ENCODE measurements around the gene ZNF883.
A peak's percentile ranks its signal among the peaks of the same experiment; 100 is the strongest.
"Not testable (repeated sequence)": the region's sequence is repeated elsewhere in the genome, so short reads cannot be mapped to it uniquely, and the experiment has no call there.

Gene ZNF883

GRCh38 chr9:113011911-113012381 lies at the start of gene ZNF883:
Gene ZNF883, minus strand, starts transcription at chr9:113012192.
- Histone ChIP-seq H3K27me3 (ENCODE audit: control insufficient read depth, insufficient read depth, low read length) (no peaks in the 10 kb centered on the region), H3K4me3 (ENCODE audit: low read length) (no peak within 1 kb of the TSS), H3K4me1 (ENCODE audit: control insufficient read depth, insufficient read depth, low read length) (no peaks in the 10 kb centered on the region), H3K36me3 (ENCODE audit: control insufficient read depth, insufficient read depth, low read length) (no peaks in the 10 kb centered on the region), H3K9ac (ENCODE audit: low read length) (no peak within 1 kb of the TSS), H3K9me3 (ENCODE audit: control insufficient read depth, low read length) (no peaks in the 10 kb centered on the region)

DNA sequence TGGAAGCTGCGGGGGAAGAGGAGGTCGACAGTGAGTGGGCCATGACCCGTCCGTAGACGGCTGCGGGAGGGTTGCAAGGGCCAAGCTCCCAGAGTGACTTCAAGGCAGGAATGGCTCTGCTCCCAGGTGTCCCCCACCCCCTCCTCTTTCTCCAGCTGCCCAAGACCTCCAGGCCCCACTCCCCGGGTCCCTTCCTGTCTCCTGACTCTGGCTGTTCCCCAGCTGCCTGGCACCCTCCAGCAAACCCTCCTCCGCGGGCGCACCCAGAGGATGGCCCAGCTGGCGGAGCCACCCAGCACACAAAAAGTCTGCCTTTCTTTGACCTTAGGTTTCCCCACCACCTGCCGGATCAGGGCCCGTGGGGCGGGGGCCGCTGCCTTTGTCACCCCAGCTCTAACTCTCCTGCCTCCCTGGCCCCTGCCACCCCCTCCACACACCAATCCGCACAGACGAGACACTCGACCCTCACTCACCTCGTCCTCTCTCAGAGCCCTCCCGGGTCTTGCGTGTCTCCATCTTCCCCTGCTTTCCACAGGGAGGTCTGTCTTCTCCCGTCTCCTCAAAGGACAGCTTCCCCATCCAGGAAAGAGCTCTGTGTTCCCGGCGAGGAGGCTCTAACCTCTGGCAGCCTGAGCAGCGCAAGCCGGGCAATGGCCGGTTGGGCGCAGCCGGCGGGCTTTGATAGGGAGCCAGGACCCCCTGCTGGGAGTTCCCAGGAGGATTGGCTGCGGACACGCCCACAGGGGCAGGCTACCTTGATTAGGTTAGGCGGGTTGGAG lies 49.3 kb upstream of the ZNF883 start:
- not testable (repeated sequence) for H3K36me3 ChIP-seq (ENCODE audit: control insufficient read depth, insufficient read depth, low read length); H3K9ac ChIP-seq (ENCODE audit: low read length); H3K4me1 ChIP-seq (ENCODE audit: control insufficient read depth, insufficient read depth, low read length); H3K4me3 ChIP-seq (ENCODE audit: low read length)
- H3K27me3 ChIP-seq (ENCODE audit: control insufficient read depth, insufficient read depth, low read length), result peaks cover 34% of the 10 kb centered on the region
- H3K9me3 ChIP-seq (ENCODE audit: control insufficient read depth, low read length), result peaks cover 12% of the 10 kb centered on the region

- H3K9me3 ChIP-seq (ENCODE audit: control insufficient read depth, low read length), result peaks cover 12% of the 10 kb centered on the region
- not testable (repeated sequence) for H3K9ac ChIP-seq (ENCODE audit: low read length); H3K36me3 ChIP-seq (ENCODE audit: control insufficient read depth, insufficient read depth, low read length); H3K4me1 ChIP-seq (ENCODE audit: control insufficient read depth, insufficient read depth, low read length); H3K4me3 ChIP-seq (ENCODE audit: low read length)
- peaks cover 34% of the 10 kb centered on the region for H3K27me3 ChIP-seq (ENCODE audit: control insufficient read depth, insufficient read depth, low read length)
Measured at GRCh38 chr9:113059581-113060284, 47.7 kb upstream of the ZNF883 start.

DNA sequence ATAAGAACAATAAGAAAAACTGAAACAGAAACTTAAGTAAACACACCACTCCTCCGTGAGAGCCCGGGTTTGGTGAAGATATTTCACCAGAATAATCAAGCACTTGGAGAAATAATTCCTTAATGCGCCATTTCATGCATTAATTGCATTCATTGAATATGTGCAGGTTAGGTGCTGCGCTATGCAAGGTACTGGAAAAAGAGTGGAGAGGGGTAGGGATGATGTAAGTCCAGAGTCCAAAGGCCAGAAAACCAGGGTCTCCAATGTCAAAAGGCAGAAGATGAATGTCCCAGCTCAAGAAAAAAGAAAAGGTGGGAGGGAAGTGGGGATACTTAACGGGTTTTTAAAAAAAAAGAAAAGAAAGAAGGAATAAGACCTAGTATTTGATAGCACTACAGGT lies 45.2 kb upstream of the ZNF883 start:
- peaks cover 25% of the 10 kb centered on the region for H3K27me3 ChIP-seq (ENCODE audit: control insufficient read depth, insufficient read depth, low read length)
- peak overlapping the region; percentile 44 for H3K4me3 ChIP-seq (ENCODE audit: low read length)
- no peaks in the 10 kb centered on the region for H3K36me3 ChIP-seq (ENCODE audit: control insufficient read depth, insufficient read depth, low read length)
- H3K9me3 ChIP-seq (ENCODE audit: control insufficient read depth, low read length), result peaks cover 12% of the 10 kb centered on the region
- peak overlapping the region; percentile 47 for H3K9ac ChIP-seq (ENCODE audit: low read length)
- H3K4me1 ChIP-seq (ENCODE audit: control insufficient read depth, insufficient read depth, low read length), result no peaks in the 10 kb centered on the region

DNA sequence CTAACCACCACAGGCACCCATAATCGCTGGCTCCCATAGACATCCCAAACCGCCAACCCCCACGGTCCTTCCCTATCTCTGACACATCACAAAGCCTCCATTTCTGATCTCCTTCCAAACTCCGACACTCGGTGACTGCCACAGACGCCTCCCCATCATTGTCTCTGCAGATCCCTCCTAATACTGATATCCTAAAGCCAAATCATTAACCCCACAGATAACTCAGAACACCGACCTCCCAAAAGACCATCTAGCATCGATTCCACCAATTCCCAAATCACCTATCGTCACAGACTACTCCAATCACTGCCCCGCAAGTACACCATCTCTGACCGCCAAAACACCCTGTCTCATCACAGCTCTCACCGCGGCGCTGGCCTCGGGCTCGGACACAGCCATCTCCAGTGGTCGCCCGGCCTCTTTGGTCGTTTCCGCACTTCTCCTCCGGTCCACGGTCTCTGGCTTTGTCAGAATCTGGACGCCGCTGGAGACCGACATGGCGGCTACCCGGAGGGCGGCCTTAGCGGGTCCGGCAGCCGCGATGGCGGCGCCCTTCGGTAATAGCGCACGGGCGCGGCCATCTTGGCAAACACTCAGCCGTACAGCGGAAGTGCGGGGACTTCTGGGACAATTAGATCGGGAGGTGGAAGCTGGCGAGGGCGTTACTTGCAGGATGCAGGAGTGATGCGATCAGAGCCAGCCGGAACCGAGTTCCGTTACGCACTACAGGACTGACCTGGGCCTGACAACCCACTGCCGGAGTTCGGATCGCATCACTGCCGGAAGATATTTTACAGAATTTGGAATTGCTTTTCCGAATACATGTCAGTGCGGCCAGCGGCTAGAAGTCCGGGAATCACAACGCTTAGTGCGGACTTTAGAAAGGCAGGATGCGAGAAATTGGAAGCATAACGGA lies 44.5 kb upstream of the ZNF883 start, which contains the start of gene ZFP37:
ZFP37 (minus strand) TSS at position 534 of the 916 bp plus-strand sequence; CDS start at position 498, 36 bp downstream.
- Histone ChIP-seq H3K36me3 (ENCODE audit: control insufficient read depth, insufficient read depth, low read length) (no peaks in the 10 kb centered on the region), H3K9ac (ENCODE audit: low read length) (peak within 1 kb of the TSS; percentile 48), H3K9me3 (ENCODE audit: control insufficient read depth, low read length) (peaks cover 12% of the 10 kb centered on the region), H3K27me3 (ENCODE audit: control insufficient read depth, insufficient read depth, low read length) (peaks cover 17% of the 10 kb centered on the region), H3K4me1 (ENCODE audit: control insufficient read depth, insufficient read depth, low read length) (no peaks in the 10 kb centered on the region), H3K4me3 (ENCODE audit: low read length) (peak within 1 kb of the TSS; percentile 44)

DNA sequence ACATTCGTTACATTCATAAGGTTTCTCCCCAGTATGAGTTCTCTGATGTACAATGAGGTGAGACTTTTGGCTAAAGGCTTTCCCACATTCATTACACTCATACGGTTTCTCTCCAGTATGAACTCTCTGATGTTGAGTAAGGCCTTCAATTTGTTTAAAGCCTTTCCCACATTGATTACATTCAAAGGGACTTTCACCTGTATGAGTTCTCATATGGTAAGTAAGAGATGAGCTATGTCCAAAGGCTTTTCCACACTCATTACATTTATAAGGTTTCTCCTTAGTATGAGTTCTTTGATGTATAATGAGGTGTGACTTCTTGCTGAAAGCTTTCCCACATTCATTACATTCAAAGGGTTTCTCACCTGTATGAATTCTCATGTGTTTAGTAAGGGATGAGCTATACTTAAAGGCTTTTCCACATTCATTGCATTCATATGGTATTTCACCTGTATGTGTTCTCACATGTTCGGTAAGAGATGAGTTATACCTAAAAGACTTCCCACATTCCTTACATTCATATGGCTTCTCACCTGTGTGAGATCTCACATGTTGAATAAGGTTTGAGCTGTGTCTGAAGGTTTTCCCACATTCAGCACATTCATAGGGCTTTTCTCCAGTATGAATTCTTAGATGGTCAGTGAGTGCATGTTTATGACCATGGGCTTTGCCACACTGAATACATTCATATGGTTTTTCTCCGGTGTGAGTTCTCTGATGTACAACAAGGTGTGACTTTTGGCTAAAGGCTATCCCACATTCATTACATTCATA lies 31.1 kb upstream of the ZNF883 start:
- Histone ChIP-seq H3K9ac (ENCODE audit: low read length) (no peak overlapping the region), H3K27me3 (ENCODE audit: control insufficient read depth, insufficient read depth, low read length) (no peaks in the 10 kb centered on the region), H3K4me3 (ENCODE audit: low read length) (no peak overlapping the region), H3K36me3 (ENCODE audit: control insufficient read depth, insufficient read depth, low read length) (no peaks in the 10 kb centered on the region), H3K9me3 (ENCODE audit: control insufficient read depth, low read length) (peaks cover 29% of the 10 kb centered on the region), H3K4me1 (ENCODE audit: control insufficient read depth, insufficient read depth, low read length) (no peaks in the 10 kb centered on the region)

DNA sequence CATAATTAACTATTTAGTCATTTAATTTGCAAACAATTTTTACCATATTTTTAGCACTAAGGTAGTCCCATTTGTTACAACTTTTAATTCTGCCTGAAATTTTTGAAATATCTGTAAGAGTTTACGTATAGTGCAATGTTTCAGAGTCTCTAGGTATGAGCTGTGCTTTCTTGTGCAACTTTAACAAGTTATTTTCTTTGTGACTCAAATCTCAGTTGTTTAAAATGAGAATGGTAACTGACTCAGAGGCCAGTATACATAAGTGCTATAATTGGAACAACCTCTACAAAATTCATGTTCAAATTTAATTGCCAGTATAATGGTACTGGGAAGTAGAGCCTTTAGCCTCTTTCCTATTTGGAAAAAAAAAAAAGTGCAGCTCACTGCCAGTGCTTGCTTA lies 14.2 kb upstream of the ZNF883 start:
- Histone ChIP-seq H3K4me1 (ENCODE audit: control insufficient read depth, insufficient read depth, low read length) (no peaks in the 10 kb centered on the region), H3K36me3 (ENCODE audit: control insufficient read depth, insufficient read depth, low read length) (no peaks in the 10 kb centered on the region), H3K4me3 (ENCODE audit: low read length) (no peak overlapping the region), H3K9ac (ENCODE audit: low read length) (no peak overlapping the region), H3K27me3 (ENCODE audit: control insufficient read depth, insufficient read depth, low read length) (no peaks in the 10 kb centered on the region), H3K9me3 (ENCODE audit: control insufficient read depth, low read length) (no peaks in the 10 kb centered on the region)

DNA sequence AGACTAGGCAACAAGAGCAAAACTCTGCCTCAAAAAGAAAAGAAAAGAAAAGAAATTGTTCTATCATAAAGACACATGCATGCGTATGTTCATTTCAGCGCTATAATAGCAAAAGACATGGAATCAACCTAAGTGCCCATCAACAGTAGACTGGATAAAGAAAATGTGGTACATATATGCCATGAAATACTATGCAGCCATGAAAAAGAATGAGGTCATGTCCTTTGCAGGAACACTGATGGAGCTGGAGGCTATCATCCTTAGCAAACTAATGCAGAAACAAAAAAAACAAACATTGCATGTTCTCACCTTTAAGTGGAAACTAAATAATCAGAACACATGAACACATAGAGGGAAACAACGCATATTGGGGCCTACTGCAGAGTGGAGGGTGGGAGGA lies 6.3 kb upstream of the ZNF883 start:
- Histone ChIP-seq H3K36me3 (ENCODE audit: control insufficient read depth, insufficient read depth, low read length) (no peaks in the 10 kb centered on the region), H3K9me3 (ENCODE audit: control insufficient read depth, low read length) (no peaks in the 10 kb centered on the region)

GRCh38 chr9:113012492-113012891 lies 500 bp upstream of the ZNF883 start:
- H3K4me1 ChIP-seq (ENCODE audit: control insufficient read depth, insufficient read depth, low read length), result no peaks in the 10 kb centered on the region
- H3K36me3 ChIP-seq (ENCODE audit: control insufficient read depth, insufficient read depth, low read length), result no peaks in the 10 kb centered on the region
- no peak overlapping the region for H3K4me3 ChIP-seq (ENCODE audit: low read length)
- H3K9ac ChIP-seq (ENCODE audit: low read length), result no peak overlapping the region
- no peaks in the 10 kb centered on the region for H3K9me3 ChIP-seq (ENCODE audit: control insufficient read depth, low read length)
- H3K27me3 ChIP-seq (ENCODE audit: control insufficient read depth, insufficient read depth, low read length), result no peaks in the 10 kb centered on the region

More for the DNA sequence above, 6.3 kb upstream of the ZNF883 start:
- H3K4me1 ChIP-seq (ENCODE audit: control insufficient read depth, insufficient read depth, low read length), result no peaks in the 10 kb centered on the region
- H3K4me3 ChIP-seq (ENCODE audit: low read length), result no peak overlapping the region
- no peaks in the 10 kb centered on the region for H3K27me3 ChIP-seq (ENCODE audit: control insufficient read depth, insufficient read depth, low read length)
- H3K9ac ChIP-seq (ENCODE audit: low read length), result no peak overlapping the region

- Histone ChIP-seq H3K9me3 (ENCODE audit: control insufficient read depth, low read length) (peaks cover 3% of the 10 kb centered on the region), H3K27me3 (ENCODE audit: control insufficient read depth, insufficient read depth, low read length) (no peaks in the 10 kb centered on the region), H3K4me3 (ENCODE audit: low read length) (no peak overlapping the region), H3K4me1 (ENCODE audit: control insufficient read depth, insufficient read depth, low read length) (no peaks in the 10 kb centered on the region), H3K36me3 (ENCODE audit: control insufficient read depth, insufficient read depth, low read length) (no peaks in the 10 kb centered on the region), H3K9ac (ENCODE audit: low read length) (no peak overlapping the region)
Measured at GRCh38 chr9:113005777-113006176, 6.2 kb downstream of the ZNF883 start.

DNA sequence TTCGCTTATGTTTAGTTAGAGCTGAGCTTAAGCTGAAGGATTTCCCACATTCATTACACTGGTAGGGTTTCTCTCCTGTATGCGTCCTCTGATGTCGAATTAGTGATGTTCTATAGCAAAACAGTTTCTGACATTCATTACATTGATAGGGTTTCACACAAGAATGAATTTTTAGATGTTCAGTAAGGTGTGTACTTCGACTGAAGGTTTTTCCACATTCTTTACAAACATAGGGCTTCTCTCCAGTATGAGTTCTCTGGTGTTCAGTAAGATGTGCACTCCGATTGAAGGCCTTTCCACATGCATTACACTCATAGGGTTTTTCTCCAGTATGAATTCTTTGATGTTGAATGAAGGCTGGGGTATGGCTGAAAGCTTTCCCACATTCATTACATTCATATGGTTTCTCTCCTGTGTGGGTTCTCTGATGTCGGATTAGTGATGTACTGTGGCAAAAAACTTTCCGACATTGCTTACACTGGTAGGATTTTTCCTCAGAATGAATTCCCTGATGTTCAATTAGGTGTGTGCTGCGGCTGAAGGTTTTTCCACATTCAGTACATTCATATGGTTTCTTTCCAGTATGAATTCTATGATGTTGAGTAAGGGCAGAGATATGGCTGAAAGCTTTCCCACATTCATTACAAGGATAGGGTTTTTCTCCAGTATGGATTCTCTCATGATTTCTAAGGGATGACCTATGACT lies 14.6 kb downstream of the ZNF883 start:
- no peak overlapping the region for H3K4me3 ChIP-seq (ENCODE audit: low read length)

More for the DNA sequence above, 14.6 kb downstream of the ZNF883 start:
- Histone ChIP-seq H3K4me1 (ENCODE audit: control insufficient read depth, insufficient read depth, low read length) (no peaks in the 10 kb centered on the region), H3K27me3 (ENCODE audit: control insufficient read depth, insufficient read depth, low read length) (no peaks in the 10 kb centered on the region), H3K36me3 (ENCODE audit: control insufficient read depth, insufficient read depth, low read length) (no peaks in the 10 kb centered on the region), H3K9me3 (ENCODE audit: control insufficient read depth, low read length) (peaks cover 13% of the 10 kb centered on the region), H3K9ac (ENCODE audit: low read length) (no peak overlapping the region)

Data from mucosa of stomach (tissue), 1 donor.